ENCODE results near the gene FBLN2. TPM values are rescaled to one million over a fixed set of nuclear protein-coding genes. Genes with fewer than 3 reads are reported as not detected.

Gene FBLN2
- total RNA-seq, 1 donor, result 0.73 TPM

DNA sequence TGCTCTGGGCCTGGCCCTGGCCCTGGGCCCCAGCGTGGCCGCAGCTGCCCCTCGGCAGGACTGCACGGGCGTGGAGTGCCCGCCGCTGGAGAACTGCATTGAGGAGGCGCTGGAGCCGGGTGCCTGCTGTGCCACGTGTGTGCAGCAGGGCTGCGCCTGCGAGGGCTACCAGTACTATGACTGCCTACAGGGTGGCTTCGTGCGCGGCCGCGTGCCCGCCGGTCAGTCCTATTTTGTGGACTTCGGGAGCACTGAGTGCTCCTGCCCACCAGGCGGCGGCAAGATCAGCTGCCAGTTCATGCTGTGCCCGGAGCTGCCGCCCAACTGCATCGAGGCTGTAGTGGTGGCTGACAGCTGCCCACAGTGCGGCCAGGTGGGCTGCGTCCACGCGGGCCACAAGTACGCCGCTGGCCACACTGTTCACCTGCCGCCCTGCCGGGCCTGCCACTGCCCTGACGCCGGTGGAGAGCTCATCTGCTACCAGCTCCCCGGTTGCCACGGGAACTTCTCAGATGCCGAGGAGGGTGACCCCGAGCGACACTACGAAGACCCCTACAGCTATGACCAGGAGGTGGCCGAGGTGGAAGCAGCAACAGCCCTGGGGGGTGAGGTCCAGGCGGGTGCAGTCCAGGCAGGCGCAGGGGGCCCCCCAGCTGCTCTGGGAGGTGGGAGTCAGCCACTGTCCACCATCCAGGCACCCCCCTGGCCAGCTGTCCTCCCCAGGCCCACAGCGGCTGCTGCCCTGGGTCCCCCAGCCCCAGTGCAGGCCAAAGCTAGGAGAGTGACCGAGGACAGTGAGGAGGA is 21.7 kb downstream of the FBLN2 start:
- no peak overlapping the region for H3K4me3 ChIP-seq (ENCODE audit: low read length)
- no peaks in the 10 kb centered on the region for H3K4me1 ChIP-seq (ENCODE audit: insufficient read depth, low read length)
- H3K27me3 ChIP-seq (ENCODE audit: insufficient read depth, low read length), result no peaks in the 10 kb centered on the region
- no peaks in the 10 kb centered on the region for H3K9me3 ChIP-seq (ENCODE audit: low read depth, low read length)

DNA sequence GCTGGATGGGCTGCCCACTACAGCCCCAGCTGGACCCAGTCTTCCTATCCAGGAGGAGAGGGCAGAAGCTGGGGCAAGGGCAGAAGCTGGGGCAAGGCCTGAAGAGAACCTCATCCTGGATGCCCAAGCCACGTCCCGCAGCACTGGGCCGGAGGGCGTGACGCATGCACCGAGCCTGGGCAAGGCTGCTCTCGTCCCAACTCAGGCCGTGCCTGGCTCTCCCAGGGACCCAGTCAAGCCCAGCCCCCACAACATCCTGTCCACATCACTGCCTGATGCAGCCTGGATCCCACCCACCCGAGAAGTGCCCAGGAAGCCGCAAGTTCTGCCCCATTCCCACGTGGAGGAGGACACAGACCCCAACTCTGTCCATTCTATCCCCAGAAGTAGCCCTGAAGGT is 22.3 kb downstream of the FBLN2 start:
- H3K27me3 ChIP-seq (ENCODE audit: insufficient read depth, low read length), result no peaks in the 10 kb centered on the region
- H3K9me3 ChIP-seq (ENCODE audit: low read depth, low read length), result no peaks in the 10 kb centered on the region
- no peak overlapping the region for H3K4me3 ChIP-seq (ENCODE audit: low read length)
- no peaks in the 10 kb centered on the region for H3K4me1 ChIP-seq (ENCODE audit: insufficient read depth, low read length)

DNA sequence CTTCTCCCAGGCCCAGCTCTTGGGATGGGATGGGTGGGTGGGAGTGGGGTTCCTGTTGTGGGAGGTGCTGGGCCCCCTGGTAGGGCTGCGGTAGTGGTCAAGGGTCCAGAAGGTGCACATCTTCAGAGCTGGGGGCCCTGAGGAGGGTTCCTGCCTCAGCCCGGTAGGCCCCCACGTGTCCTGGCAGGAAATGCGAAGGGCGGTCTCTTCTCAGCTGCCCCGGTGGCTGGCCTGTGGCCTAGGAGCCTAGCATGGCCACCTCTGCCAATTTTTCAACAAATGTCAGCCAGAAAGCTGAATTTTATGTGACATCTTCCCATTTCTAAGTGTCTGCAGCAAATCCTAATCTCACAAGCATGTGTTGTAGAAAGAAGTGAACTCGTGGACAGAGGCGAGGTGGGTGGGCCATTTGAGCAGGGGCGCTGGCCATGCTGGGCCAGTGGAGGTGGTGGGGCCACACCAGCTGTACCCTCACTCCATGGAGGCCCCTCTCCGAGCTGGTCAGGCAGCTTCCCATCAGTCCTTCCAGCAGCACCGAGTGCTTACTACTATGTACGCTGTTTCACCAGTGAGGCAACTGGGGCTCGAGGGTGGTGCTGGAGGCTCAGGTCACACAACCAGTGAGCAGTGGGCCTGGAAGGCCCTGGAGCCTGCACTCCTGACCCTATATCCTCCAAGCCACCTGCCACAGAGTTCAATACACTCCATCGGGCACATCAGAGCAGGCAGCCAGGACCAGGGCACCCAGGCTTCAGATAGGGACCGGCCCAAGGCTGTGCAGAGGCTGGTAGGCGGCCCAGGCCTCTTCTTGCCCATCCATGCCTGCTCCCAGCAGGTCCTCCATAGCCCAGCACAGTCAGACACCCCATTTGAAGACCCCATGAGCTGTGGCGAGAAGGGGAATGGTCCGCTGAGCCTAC is 23.2 kb downstream of the FBLN2 start:
- Histone ChIP-seq H3K4me3 (ENCODE audit: low read length) (no peak overlapping the region), H3K27me3 (ENCODE audit: insufficient read depth, low read length) (no peaks in the 10 kb centered on the region), H3K9me3 (ENCODE audit: low read depth, low read length) (no peaks in the 10 kb centered on the region), H3K4me1 (ENCODE audit: insufficient read depth, low read length) (no peaks in the 10 kb centered on the region)

DNA sequence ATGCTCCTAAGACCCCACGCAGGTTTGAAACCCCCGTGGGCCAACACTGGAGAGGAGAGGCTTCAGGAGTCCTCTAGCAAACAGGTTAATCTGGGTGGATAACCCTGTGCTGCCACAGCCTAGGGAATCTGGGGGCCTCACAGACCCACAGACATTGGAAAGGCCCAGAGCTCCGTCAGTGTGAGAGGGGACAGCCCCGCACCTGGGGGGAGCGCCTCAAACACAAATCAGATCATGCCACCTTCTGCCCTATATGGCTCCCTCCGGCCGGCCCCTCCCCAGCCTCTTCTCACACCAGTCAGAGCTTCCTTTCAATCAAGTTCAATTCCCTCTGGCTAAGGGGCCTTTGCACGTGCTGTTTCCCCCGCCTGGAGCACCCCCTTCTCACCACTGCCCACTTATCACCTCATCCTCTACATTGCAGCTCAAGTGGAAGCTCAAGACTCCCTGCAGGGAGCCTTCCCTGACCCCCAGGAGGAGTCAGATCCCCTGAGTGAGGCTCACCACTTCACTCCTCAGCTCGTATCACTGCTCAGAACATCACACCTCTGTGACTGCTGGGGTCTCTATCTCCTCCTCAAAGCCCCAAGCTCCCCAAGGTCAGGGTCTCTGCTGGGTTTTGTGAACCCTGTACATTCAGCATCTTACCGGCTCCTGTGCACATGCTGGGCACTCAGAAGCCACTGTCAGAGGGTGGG is 24.1 kb downstream of the FBLN2 start:
- no peaks in the 10 kb centered on the region for H3K9me3 ChIP-seq (ENCODE audit: low read depth, low read length)
- no peaks in the 10 kb centered on the region for H3K27me3 ChIP-seq (ENCODE audit: insufficient read depth, low read length)
- H3K4me3 ChIP-seq (ENCODE audit: low read length), result no peak overlapping the region
- no peaks in the 10 kb centered on the region for H3K4me1 ChIP-seq (ENCODE audit: insufficient read depth, low read length)

DNA sequence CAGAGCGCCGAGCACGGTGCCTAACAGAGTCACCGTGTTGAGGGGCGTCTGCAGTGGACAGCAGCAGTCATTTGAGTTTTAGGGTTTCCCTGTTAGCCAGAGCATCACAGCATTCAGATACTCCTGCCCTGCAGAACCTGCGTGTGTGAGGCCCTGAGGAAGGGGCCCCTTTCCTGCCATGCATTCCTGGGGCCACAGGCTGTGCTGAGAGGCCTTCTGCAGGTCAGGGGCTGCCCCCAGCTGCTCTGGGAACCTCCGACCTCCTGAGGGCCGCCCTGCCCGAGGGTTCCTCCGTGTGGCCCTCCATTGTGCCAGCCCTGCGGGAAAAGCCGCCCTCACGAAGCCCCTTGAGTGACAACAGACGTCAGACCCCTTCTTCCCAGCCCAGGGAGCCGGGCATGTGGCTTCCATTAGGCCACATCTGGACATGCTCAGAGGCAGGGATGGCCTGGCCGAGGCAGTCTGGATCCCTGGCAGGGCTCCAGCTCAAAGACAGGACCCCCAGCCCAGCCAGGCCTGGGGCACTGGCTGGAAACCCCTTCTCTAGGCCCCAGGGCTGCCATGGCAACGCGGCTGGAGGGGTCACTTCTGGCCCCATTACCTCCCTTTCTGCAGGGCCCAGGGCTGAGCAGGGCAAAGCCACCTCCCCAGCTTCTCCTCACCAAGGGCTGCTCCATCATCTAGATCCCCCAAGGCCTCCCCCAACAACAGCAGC is 25.3 kb downstream of the FBLN2 start:
- no peaks in the 10 kb centered on the region for H3K9me3 ChIP-seq (ENCODE audit: low read depth, low read length)
- no peaks in the 10 kb centered on the region for H3K27me3 ChIP-seq (ENCODE audit: insufficient read depth, low read length)
- no peak overlapping the region for H3K4me3 ChIP-seq (ENCODE audit: low read length)
- no peaks in the 10 kb centered on the region for H3K4me1 ChIP-seq (ENCODE audit: insufficient read depth, low read length)

DNA sequence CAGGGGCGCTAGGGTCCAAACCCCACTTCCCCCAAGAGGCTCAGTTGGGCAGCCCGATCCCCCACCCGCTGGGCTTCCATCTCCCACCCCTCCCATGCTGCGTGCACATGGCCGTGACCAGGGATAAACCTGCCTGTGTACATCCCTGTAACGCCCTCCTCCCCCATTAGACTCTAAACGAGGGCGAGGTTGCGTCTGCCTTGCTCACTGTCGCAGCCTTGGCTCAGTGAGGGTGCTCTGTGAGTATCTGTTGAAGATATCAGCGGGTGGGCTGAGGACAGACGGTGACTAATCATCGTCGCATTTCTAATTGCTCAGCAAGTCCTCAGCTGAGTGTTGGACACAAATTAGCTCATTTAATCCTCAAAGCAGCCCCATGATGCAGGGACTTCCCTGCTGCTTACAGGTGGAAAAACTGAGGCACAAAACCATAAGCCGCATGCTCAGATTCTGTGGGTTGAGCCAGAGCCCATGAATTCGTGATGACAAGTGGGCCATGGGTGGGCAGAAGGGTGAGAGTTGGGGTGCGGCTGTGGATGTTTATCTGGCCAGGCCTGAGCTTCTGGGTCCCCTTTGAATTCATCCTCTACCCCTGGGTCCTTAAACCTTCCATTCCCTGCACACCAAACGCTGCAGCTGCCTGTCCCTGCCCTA is 26.0 kb downstream of the FBLN2 start:
- Histone ChIP-seq H3K4me1 (ENCODE audit: insufficient read depth, low read length) (no peaks in the 10 kb centered on the region), H3K9me3 (ENCODE audit: low read depth, low read length) (no peaks in the 10 kb centered on the region), H3K27me3 (ENCODE audit: insufficient read depth, low read length) (no peaks in the 10 kb centered on the region), H3K4me3 (ENCODE audit: low read length) (no peak overlapping the region)

DNA sequence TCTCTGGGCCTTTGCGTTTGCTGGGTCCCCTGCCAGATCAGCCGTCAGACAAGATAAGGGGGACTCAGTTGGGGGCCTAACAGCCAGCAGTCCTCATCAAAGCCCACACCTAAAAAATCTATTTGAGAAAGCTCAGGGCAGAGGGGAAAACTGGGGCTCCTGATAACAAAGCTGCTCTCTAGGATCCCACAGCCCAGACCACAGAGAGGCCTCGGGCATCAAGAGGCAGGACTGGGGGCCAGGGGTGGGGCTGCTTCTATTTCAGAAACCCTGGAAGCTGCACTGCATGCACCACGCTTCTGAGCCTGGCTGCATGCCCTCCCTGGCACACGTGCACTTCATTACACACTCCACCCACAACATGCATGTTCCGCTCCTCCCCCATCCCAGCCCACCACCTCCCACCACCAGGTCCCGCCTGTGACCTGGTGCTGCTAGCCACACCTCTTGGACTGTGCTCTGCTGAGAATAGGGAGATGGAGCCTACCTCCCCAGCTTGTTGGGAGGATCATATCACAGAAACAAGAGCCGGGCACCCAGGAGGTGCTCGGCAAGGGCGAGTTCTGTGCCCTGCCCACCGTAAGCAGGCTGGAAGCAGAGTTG is 26.6 kb downstream of the FBLN2 start:
- no peaks in the 10 kb centered on the region for H3K9me3 ChIP-seq (ENCODE audit: low read depth, low read length)
- H3K4me1 ChIP-seq (ENCODE audit: insufficient read depth, low read length), result no peaks in the 10 kb centered on the region
- H3K27me3 ChIP-seq (ENCODE audit: insufficient read depth, low read length), result no peaks in the 10 kb centered on the region
- H3K4me3 ChIP-seq (ENCODE audit: low read length), result no peak overlapping the region

DNA sequence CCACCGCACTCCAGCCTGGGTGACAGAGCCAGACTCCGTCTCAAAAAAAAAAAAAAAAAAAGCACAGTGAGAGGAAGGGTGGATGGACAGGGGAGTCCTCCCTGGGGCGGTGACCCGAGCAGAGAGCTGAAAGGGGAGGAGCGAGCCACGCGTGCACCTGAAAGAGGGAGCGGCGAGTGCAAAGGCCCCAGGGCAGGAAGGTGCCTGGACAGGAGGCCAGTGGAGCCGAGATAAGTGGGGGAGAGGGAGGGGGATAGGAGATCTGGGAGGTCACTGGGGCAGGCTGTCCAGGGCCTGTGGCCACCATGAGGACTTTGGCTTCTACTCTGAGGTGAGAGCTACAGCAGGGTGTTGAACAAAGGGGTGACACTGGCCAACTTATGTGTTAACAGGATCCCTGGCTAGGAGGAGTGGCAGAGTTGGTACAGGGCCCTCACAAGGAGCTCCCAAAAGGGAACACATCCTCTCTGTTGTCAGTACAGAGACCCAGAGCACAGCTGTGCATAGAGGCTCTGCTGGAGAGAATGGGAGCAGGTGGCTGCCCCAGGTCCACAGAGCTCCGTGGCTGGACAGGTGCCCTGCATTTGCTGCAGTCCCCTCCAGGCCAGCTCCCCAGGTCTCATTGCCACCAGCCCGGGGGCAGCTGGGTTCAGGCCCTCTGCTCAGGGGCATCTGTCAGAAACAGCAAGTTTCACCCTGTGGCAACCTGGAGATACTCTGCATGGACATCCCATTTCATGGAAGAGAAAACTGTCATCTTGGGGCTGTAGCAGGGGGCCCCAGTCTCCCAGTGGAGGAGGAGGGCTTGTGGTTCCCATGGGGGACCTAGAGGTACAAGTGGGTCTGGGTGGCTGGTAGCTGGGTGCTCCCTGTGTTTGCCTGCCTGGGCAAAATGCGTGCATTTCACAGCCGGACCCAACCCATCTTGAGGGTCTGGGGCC is 28.5 kb downstream of the FBLN2 start:
- Histone ChIP-seq H3K27me3 (ENCODE audit: insufficient read depth, low read length) (no peaks in the 10 kb centered on the region), H3K9me3 (ENCODE audit: low read depth, low read length) (no peaks in the 10 kb centered on the region), H3K4me3 (ENCODE audit: low read length) (no peak overlapping the region), H3K4me1 (ENCODE audit: insufficient read depth, low read length) (no peaks in the 10 kb centered on the region)

DNA sequence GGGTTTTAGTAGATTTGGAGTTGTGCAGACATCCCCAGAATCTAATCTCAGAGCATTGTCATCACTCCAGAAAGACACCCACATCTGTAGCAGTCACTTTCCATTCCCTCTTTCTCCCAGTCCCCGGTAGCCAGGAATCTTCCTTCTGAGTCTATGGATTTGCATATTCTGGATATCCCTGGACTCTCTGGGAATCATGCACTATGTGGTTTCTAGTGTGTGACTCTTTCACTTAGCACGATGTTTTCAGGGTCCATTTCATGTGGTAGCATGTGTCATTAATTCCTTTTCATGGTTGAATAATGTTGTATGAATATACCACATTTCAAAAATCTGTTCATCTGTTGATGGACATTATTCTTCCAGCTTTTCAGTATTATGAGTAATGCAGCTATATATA is 29.3 kb downstream of the FBLN2 start:
- no peaks in the 10 kb centered on the region for H3K27me3 ChIP-seq (ENCODE audit: insufficient read depth, low read length)
- no peaks in the 10 kb centered on the region for H3K9me3 ChIP-seq (ENCODE audit: low read depth, low read length)
- no peaks in the 10 kb centered on the region for H3K4me1 ChIP-seq (ENCODE audit: insufficient read depth, low read length)
- no peak overlapping the region for H3K4me3 ChIP-seq (ENCODE audit: low read length)

DNA sequence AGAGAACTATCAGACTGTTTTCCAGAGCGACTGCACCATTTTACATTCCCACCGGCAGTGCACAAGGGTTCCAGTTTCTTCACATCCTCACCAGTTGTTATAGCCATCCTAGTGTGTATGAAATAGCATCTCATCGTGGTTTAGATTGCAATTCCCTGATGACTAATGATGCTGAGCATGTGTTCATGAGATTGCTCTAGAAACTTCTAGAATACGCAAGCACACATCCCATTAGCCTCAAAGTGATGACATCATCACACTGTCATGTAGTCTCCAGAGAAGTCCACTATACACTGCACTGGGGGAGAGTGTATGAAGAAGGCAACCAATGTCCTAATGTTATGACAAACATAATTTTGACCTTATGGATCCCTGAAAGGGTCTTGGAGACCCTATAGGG is 30.1 kb downstream of the FBLN2 start:
- Histone ChIP-seq H3K9me3 (ENCODE audit: low read depth, low read length) (no peaks in the 10 kb centered on the region), H3K27me3 (ENCODE audit: insufficient read depth, low read length) (no peaks in the 10 kb centered on the region), H3K4me3 (ENCODE audit: low read length) (no peak overlapping the region)

DNA sequence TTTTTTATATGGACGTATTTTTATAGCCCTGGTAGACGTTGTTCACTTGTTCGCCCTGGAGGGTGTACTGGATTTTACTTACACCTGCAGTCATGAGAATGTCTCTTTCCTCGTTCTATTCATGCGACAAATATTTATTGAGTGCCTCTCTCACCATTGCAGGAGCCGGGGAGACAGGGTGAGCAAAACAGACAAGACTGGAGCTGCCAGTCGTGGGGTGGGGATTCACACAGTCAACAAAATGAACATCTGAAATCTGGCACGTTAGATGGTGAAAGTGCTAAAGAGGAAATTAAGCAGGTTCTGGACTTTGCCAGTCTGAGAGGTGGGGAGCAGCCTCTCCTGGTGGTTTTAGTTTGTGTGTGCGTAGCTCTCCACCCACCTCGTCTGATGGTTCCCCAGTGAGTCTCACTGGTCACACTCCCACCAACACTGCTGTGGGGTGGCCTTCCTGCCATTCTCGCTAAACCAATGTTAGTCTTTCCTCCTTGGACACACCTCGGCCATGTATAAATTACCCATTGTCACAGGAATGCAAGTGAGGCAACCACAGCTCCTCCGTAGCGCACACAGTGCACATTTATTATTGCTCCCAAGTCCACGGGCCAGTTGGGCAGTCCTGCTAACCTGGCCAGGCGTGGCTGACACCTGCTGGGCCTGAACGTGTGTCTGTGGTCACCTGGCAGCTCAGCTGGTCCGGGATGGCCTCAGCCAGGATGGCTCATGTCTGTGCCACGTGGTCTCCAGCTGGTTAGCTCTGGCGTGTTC is 31.5 kb downstream of the FBLN2 start:
- H3K4me3 ChIP-seq (ENCODE audit: low read length), result no peak overlapping the region
- H3K27me3 ChIP-seq (ENCODE audit: insufficient read depth, low read length), result no peaks in the 10 kb centered on the region
- no peaks in the 10 kb centered on the region for H3K9me3 ChIP-seq (ENCODE audit: low read depth, low read length)
- H3K4me1 ChIP-seq (ENCODE audit: insufficient read depth, low read length), result no peaks in the 10 kb centered on the region

More for the DNA sequence above, 30.1 kb downstream of the FBLN2 start:
- H3K4me1 ChIP-seq (ENCODE audit: insufficient read depth, low read length), result no peaks in the 10 kb centered on the region

DNA sequence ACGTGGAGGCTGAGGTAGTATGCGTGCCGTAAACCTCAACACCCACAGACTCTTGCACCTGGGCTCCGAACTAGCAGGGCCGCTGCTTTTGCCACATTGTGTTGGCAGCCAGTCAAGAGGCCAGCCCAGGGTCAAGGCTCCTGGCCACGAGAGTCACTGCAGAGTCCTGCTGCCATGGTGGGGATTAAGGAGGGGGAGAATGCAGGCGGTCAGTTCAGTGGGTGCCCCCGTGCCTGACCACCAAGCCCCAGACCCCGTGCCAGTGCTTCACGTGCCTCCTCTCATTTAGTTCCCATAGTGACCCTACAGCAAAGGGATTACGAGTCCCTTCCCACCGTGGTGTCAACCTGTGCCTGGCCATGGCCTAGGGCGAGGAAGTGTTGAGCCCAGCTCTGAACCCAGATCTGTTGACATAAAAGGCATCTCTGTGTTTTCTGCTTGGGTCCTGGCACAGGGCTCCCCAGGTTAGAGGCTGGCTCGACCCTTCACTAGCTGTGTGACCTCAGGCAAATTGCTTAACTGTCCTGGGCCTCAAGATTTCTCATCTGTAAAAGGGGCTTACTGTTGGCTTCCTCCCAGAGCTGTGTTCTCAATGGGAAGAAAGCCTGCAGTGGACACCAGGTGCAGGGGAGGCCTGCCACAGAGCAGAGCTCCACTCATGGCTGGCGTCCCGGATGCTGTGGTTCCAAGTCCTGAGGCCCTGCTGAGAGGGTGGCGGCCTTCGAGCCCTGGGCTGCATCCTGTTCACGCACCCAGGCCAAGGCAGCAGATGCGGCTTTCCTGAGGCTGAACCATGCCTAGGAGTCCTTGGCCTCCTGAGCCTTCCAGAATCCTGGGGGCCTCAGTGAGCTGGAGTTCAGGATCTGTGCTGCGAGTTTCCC is 32.8 kb downstream of the FBLN2 start:
- Histone ChIP-seq H3K27me3 (ENCODE audit: insufficient read depth, low read length) (no peaks in the 10 kb centered on the region), H3K4me1 (ENCODE audit: insufficient read depth, low read length) (no peaks in the 10 kb centered on the region), H3K9me3 (ENCODE audit: low read depth, low read length) (no peaks in the 10 kb centered on the region), H3K4me3 (ENCODE audit: low read length) (no peak overlapping the region)

Data from mononuclear cell (primary cell).